ENCODE results near the gene TBC1D22B.

Gene TBC1D22B

GRCh38 chr6:37257634-37258404 is at the start of gene TBC1D22B, which contains the start of gene TMEM217:
TBC1D22B (plus strand) TSS chr6:37257772; CDS start chr6:37257918, 146 bp downstream.
TMEM217 (minus strand) TSS chr6:37258144; CDS start chr6:37219030, 39,114 bp downstream.
- DNase-seq: peak; percentile 92 to 95

- DNase-seq: peak; percentile 82 to 86
These were observed 49.6 kb upstream of the TBC1D22B start for GRCh38 chr6:37207903-37208456.

- no peak for DNase-seq
These were observed 48.8 kb upstream of the TBC1D22B start for GRCh38 chr6:37208793-37209192.

GRCh38 chr6:37209461-37210205 is 47.9 kb upstream of the TBC1D22B start:
- DNase-seq: peak in 1 of 2 experiments; percentile 48

- peak; percentile 64 to 68 for DNase-seq
These were observed 47.1 kb upstream of the TBC1D22B start for GRCh38 chr6:37210313-37210968.

- DNase-seq: no peak
These were observed 45.3 kb upstream of the TBC1D22B start for GRCh38 chr6:37212268-37212667.

GRCh38 chr6:37218061-37218460 is 39.5 kb upstream of the TBC1D22B start:
- DNase-seq: no peak

- DNase-seq: no peak
These were observed 39.1 kb upstream of the TBC1D22B start for GRCh38 chr6:37218511-37218910.

- no peak for DNase-seq
These were observed 35.9 kb upstream of the TBC1D22B start for GRCh38 chr6:37221585-37222124.

- DNase-seq: peak; percentile 54 to 61
These were observed 35.2 kb upstream of the TBC1D22B start for GRCh38 chr6:37222125-37222967.

GRCh38 chr6:37222992-37223391 is 34.6 kb upstream of the TBC1D22B start:
- DNase-seq: no peak

- DNase-seq: no peak
These were observed 32.0 kb upstream of the TBC1D22B start for GRCh38 chr6:37225350-37226169.

- DNase-seq: no peak
These were observed 27.5 kb upstream of the TBC1D22B start for GRCh38 chr6:37230104-37230503.

- no peak for DNase-seq
These were observed 25.0 kb upstream of the TBC1D22B start for GRCh38 chr6:37232430-37233017.

- DNase-seq: no peak
These were observed 24.0 kb upstream of the TBC1D22B start for GRCh38 chr6:37233541-37233940.

- DNase-seq: no peak
These were observed 20.7 kb upstream of the TBC1D22B start for GRCh38 chr6:37236921-37237320.

GRCh38 chr6:37237789-37238188 is 19.8 kb upstream of the TBC1D22B start:
- DNase-seq: no peak

- no peak for DNase-seq
These were observed 19.2 kb upstream of the TBC1D22B start for GRCh38 chr6:37238381-37238780.

- no peak for DNase-seq
These were observed 18.0 kb upstream of the TBC1D22B start for GRCh38 chr6:37239526-37239925.

GRCh38 chr6:37239950-37240713 is 17.4 kb upstream of the TBC1D22B start:
- peak; percentile 71 to 81 for DNase-seq

All from stimulated activated CD4-positive, alpha-beta T cell treated with anti-CD3 and anti-CD28 coated beads, Interleukin-4, amount 100 ng/mL, for 4 hours (primary cell).